ENCODE measurements around the gene EPS8L2. TPM values are rescaled to one million over a fixed set of nuclear protein-coding genes. Genes with fewer than 3 reads are reported as not detected.
A peak's percentile ranks its signal among the peaks of the same experiment; 100 is the strongest.

EPS8L2 gene
- total RNA-seq, 1 experiment from 2014 or later, result 92.8 TPM

- no peak overlapping the region for H4K91ac ChIP-seq (ENCODE audit: insufficient read length, low read depth, low read length)
- no peak overlapping the region for H3K27ac ChIP-seq (ENCODE audit: insufficient read length, low read depth, low read length)
- H2BK20ac ChIP-seq (ENCODE audit: low read depth, low read length, poor library complexity, severe bottlenecking), result no peak overlapping the region
- H3K79me2 ChIP-seq (ENCODE audit: insufficient read depth, low read length), result peaks cover 13% of the 10 kb centered on the region; the same call in 1 of the 2 replicates
- no peak overlapping the region for H2BK15ac ChIP-seq (ENCODE audit: low read depth, low read length)
- no peak overlapping the region for H2BK120ac ChIP-seq (ENCODE audit: low read depth, low read length, poor library complexity, severe bottlenecking)
- DNase-seq, result no peak
- H3K4me1 ChIP-seq (ENCODE audit: insufficient read depth, low read length), result peaks cover 14% of the 10 kb centered on the region; the same call in 1 of the 2 replicates
- peak overlapping the region; percentile 16 for H3K18ac ChIP-seq (ENCODE audit: insufficient read length, low read depth, low read length)
- H3K4ac ChIP-seq (ENCODE audit: low read depth, low read length), result no peak overlapping the region
- H4K5ac ChIP-seq (ENCODE audit: insufficient read length, low read depth, low read length), result no peak overlapping the region
- H3K14ac ChIP-seq (ENCODE audit: insufficient read depth, low read length), result no peak overlapping the region
- no peak overlapping the region for H2BK12ac ChIP-seq (ENCODE audit: insufficient read length, low read depth, low read length)
- TF ChIP-seq, protein P1, sequence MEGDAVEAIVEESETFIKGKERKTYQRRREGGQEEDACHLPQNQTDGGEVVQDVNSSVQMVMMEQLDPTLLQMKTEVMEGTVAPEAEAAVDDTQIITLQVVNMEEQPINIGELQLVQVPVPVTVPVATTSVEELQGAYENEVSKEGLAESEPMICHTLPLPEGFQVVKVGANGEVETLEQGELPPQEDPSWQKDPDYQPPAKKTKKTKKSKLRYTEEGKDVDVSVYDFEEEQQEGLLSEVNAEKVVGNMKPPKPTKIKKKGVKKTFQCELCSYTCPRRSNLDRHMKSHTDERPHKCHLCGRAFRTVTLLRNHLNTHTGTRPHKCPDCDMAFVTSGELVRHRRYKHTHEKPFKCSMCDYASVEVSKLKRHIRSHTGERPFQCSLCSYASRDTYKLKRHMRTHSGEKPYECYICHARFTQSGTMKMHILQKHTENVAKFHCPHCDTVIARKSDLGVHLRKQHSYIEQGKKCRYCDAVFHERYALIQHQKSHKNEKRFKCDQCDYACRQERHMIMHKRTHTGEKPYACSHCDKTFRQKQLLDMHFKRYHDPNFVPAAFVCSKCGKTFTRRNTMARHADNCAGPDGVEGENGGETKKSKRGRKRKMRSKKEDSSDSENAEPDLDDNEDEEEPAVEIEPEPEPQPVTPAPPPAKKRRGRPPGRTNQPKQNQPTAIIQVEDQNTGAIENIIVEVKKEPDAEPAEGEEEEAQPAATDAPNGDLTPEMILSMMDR (conservative IDR thresholded peaks at IDR 0.05), result no peak
- whole genome bisulfite sequencing (ENCODE audit: extremely low coverage, insufficient read length, low lambda C conversion rate), result no CpG with 5 or more reads among the region's 15 CpGs
- H4K8ac ChIP-seq (replicated peaks; ENCODE audit: insufficient read length, low read depth, low read length), result no peak overlapping the region
- H3K4me1 Mint-ChIP-seq, result peaks cover 40 to 41% of the 10 kb centered on the region in 2 experiments
- no peak overlapping the region for H3K9ac ChIP-seq (ENCODE audit: extremely low read depth, insufficient read length, low read length)
- H2AK5ac ChIP-seq (ENCODE audit: insufficient read length, low read length), result no peak overlapping the region
- no peaks in the 10 kb centered on the region for H4K20me1 ChIP-seq (ENCODE audit: control insufficient read depth, insufficient read depth, insufficient read length)
- H3K4me3 Mint-ChIP-seq, result peak overlapping the region; percentile 76 to 80
- no peak overlapping the region for H2BK5ac ChIP-seq (ENCODE audit: insufficient read length, low read length)
- peak overlapping the region; percentile 24 for H3K4me2 ChIP-seq (ENCODE audit: insufficient read depth, insufficient read length, low read length)
- no peak overlapping the region for H3T11ph ChIP-seq (ENCODE audit: low read length)
- no peaks in the 10 kb centered on the region for H3K27me3 ChIP-seq (ENCODE audit: insufficient read depth, low read length)
- no peaks in the 10 kb centered on the region for H3K9me3 ChIP-seq (ENCODE audit: control insufficient read depth, low read depth, low read length)
- H3K27me3 Mint-ChIP-seq (ENCODE audit: low read depth), result no peaks in the 10 kb centered on the region; the same call in 1 of the 2 replicates
- H3K79me1 ChIP-seq (ENCODE audit: insufficient read depth, low read depth, low read length, poor library complexity, severe bottlenecking), result peaks cover 3% of the 10 kb centered on the region
- H3K9me3 Mint-ChIP-seq, result no peaks in the 10 kb centered on the region; a peak in 2 of 5 replicates
- peaks cover 12 to 23% (median 17%) of the 10 kb centered on the region in 3 experiments for H3K36me3 Mint-ChIP-seq (ENCODE audit: insufficient read depth in 1 of 3, low read depth in 3 of 3)
- no peak overlapping the region for H3K27ac Mint-ChIP-seq
- H3K56ac ChIP-seq (ENCODE audit: insufficient read length, low read depth, low read length), result no peak overlapping the region
- no peaks in the 10 kb centered on the region for H3K23me2 ChIP-seq (ENCODE audit: insufficient read length, low read depth, low read length, poor library complexity, severe bottlenecking)
- no peak overlapping the region for H2AFZ ChIP-seq (ENCODE audit: low read length)
- no peak overlapping the region for H3K23ac ChIP-seq (ENCODE audit: insufficient read length, low read depth, low read length)
These were observed 12.0 kb upstream of the EPS8L2 start for GRCh38 chr11:693887-694562.
